ENCODE data around the gene SNCAIP.

GRCh38 chr5:122312591-122313406 is 762 bp downstream of the SNCAIP start:
- TF ChIP-seq CTCF (IDR thresholded peaks at IDR 0.05) = no peak
- no peak for TF ChIP-seq TCF7L2 (IDR thresholded peaks at IDR 0.05; ENCODE audit: low read depth, low read length)
- no peak for TF ChIP-seq REST (IDR thresholded peaks at IDR 0.05; ENCODE audit: insufficient read depth in 1 of 2, low read depth in 2 of 2, low read length in 1 of 2)
- TF ChIP-seq SIN3A (IDR thresholded peaks at IDR 0.05; ENCODE audit: borderline replicate concordance, insufficient read depth, low read depth, low read length) = no peak
- no peak for TF ChIP-seq POLR2AphosphoS5 (IDR thresholded peaks at IDR 0.05; ENCODE audit: low read depth, low read length)
